Stimulated activated CD4-positive, alpha-beta T cell treated with anti-CD3 and anti-CD28 coated beads, Interleukin-12 subunit alpha, Interleukin-12 subunit beta, amount 100 ng/mL, for 24 hours (primary cell): ENCODE results near the gene PDE6G.
"Not testable (repeated sequence)": the region's sequence is repeated elsewhere in the genome, so short reads cannot be mapped to it uniquely, and the experiment has no call there.

Source experiments
- DNase-seq, 2 experiments: peaks; one replicate each; pipeline ENCODE4 v3.0.0-alpha.2; 2020; ENCODE audit warnings: low read depth in 2 of 2

Gene PDE6G

GRCh38 chr17:81635431-81635830, 20.9 kb downstream of the PDE6G start:
- DNase-seq = no peak

GRCh38 chr17:81631482-81631881, 24.9 kb downstream of the PDE6G start:
- no peak for DNase-seq

DNA sequence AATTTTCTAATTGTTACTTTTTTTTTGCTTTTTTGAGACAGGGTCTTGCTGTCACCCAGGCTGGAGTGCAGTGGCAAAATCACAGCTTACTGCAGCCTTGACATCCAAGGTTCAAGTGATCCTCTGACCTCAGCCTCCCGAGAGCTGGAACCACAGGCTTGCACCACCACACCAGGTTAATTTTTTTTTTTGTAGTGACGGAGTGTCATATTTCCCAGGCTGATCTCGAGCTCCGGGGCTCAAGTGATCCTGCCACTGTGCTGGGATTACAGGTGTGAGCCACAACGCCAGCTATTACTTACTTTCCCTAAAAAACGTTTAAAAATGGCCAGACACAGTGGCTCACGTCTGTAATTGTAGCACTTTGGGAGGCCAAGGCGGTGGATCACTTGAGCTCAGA, 26.1 kb downstream of the PDE6G start:
- no peak for DNase-seq

- no peak for DNase-seq
Observed at GRCh38 chr17:81621494-81622130, 34.7 kb downstream of the PDE6G start.

- DNase-seq = not testable (repeated sequence)
Observed at GRCh38 chr17:81618307-81618706, 38.0 kb downstream of the PDE6G start.

DNA sequence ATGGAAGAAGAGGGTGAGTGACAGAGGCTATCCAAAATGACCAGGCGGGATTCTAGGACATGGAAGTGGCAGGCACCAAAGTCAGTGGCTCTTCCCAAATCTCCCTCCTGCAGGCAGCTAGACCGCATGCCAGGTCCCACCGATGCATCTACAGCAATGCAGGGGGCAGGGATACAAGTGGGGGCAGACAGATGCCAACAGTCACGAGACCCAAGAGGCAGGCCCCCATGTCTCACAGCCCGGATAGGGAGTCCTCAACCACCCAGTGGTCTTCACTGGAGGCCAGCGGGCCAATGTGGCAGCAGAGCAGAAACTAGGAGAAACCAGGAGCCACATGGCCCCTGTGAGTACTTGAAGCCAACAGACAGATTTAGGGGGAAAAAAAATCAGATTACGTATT, 39.5 kb downstream of the PDE6G start:
- no peak for DNase-seq

DNA sequence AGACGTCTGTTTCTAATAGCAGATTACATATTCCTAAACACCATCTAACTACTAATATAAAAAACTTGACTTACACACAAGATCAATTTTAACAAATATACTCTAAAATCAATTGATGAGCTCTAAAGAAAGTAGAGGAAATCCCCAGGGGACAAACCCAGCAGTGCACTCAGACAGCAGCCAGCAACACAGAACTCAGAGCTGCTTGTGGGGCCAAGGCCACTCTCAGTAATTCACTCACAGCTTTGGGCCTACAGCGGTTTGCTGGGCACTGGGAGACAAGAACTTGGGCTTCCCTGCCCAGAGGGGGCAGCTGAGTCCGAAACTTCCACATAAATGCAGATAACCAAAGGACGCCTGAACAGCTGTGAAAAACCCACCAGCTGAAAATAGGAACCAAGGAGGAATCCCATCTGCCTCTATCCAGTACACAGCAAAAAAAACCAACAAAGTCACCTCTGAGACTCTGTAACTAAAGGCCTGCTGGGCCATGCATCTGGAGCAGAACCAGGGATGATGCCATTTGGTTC, 40.9 kb downstream of the PDE6G start:
- no peak for DNase-seq

GRCh38 chr17:81612172-81612970, 44.0 kb downstream of the PDE6G start:
- no peak for DNase-seq

GRCh38 chr17:81609541-81610311, 46.6 kb downstream of the PDE6G start:
- DNase-seq = no peak

DNA sequence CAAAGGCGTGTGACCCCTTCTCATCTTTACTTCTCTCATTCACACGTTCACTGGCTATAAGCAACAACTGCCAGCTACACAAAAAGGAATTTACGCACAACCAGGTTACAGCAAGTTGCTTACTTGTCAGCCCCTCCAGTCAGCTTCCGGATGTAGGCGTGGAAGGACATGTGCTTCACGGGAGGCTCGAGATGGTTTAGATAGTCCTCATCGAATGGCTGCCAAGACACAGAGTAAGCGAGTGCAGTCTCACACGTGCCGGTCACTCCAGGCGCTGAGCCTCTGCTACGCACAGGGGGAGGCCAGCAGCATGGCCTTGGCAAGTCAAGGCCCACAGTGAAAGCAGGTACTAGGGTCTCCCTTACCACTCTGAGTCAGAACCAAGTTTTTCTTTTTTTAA, 47.7 kb downstream of the PDE6G start:
- DNase-seq = no peak

- no peak for DNase-seq
Observed at GRCh38 chr17:81608082-81608481, 48.3 kb downstream of the PDE6G start.

GRCh38 chr17:81607431-81607830, 48.9 kb downstream of the PDE6G start:
- no peak for DNase-seq

DNA sequence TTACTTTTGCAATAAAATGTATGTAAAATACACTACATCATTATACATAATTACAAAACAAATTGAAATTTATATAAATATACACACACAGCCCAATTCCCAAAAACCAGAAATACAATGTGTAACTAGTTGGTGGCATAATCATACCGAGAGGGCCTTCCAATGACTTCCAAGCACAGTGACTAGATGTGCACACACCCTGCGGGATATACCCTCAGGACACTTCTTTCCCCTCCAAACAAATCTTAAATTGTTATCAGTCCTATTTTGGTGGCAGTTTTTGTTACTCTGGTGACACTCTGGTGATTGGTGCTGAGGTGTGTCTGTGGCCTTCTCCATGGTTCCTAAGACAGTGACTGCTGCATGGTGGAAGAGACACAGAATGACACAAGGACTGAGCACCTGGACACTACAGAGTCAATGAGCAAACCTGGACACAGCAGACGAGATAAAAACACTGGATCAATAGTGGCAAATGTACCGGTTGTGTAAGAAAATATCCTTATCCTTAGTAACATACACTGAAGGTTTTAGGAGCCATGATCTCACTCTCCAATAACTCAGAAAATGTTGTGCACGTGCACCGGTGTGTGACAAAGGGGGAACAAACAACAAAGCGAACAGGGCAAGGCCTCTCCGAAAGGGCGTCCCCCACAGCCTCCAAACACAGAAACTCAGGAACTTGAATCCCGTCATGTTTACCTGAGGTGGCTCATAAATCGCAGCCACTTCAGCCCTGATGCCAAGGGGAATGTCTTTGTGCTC, 52.3 kb downstream of the PDE6G start:
- DNase-seq = no peak

DNA sequence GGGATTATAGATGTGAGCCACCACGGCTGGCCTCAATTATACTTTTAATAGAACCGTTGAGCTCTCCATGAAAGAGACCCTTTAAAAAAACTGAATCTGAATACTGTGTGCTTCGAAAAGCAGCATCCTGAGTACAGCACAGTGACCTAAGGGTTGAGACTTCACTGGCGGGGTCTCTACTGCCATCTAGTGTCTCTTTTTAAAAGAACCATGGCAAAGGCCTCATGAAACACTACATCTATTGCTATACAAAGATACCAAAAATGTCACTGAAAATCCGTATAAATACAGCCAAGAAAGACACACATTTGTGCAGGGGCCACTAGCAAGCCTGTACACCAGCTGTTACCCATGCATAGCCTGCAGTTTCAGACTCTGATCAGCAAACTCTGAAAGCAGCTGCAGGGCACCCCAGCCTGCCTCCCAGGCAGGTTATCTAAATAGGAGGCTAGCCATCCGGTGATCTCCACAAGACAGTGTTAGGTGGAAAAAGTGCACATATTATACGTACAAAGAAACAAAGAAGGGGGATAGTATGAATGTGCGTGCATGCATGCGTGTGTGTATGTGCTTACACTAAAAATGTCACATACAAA, 54.7 kb downstream of the PDE6G start:
- no peak for DNase-seq
